GM18951 (cell line): ENCODE measurements around the gene EZR.

ENCODE experiments used
- POLR2A ChIP-seq: IDR thresholded peaks from 4 replicates; pipeline ENCODE4 v1.6.1; 2011; ENCODE audit warnings: mild to moderate bottlenecking; ENCODE audit not compliant: insufficient read length, insufficient read depth; ENCODE audit errors: extremely low read depth
- in situ Hi-C: fragments of 300-500 bp; cut with MboI; formaldehyde crosslinking; loops from one replicate; pipeline ENCODE4 v1.12.0; 2022; ENCODE audit warnings: low sequenced_read_pairs, mixed read lengths, inconsistent platforms; ENCODE audit not compliant: unreplicated experiment

EZR gene

GRCh38 chr6:158756977-158757752, 62.0 kb downstream of the EZR start:
- in situ Hi-C loops = no loop called here
- TF ChIP-seq POLR2A = no peak

- in situ Hi-C loops = no loop called here
- no peak for TF ChIP-seq POLR2A
Observed at GRCh38 chr6:158756126-158756525, 63.0 kb downstream of the EZR start.

- TF ChIP-seq POLR2A = no peak
- in situ Hi-C loops = no loop called here
Observed at GRCh38 chr6:158755636-158756035, 63.5 kb downstream of the EZR start.

- in situ Hi-C loops = no loop called here
- TF ChIP-seq POLR2A = no peak
Observed at GRCh38 chr6:158754738-158755137, 64.4 kb downstream of the EZR start.

GRCh38 chr6:158753811-158754210, 65.4 kb downstream of the EZR start:
- in situ Hi-C loops = no loop called here
- no peak for TF ChIP-seq POLR2A

GRCh38 chr6:158752613-158753012, 66.6 kb downstream of the EZR start:
- TF ChIP-seq POLR2A = no peak
- in situ Hi-C loops = no loop called here

DNA sequence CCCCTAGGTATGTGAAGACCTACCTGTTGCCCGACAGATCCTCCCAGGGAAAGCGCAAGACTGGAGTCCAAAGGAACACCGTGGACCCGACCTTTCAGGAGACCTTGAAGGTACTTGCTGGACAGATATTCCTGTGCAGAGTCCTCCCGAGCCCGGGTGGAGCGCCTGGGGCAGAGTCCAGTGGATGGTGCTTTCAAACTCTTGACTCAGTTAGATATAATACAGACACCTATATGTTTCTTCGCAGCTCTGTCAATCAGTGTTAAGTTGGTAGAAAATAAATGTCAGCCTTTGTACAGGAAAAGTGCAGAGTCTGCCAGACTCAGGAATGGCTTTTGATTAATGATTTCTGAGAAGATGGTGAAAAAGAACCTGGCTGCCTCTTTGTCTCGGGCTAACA, 67.2 kb downstream of the EZR start:
- in situ Hi-C loops = no loop called here
- TF ChIP-seq POLR2A = no peak

GRCh38 chr6:158751224-158751623, 67.9 kb downstream of the EZR start:
- no peak for TF ChIP-seq POLR2A
- in situ Hi-C loops = no loop called here

DNA sequence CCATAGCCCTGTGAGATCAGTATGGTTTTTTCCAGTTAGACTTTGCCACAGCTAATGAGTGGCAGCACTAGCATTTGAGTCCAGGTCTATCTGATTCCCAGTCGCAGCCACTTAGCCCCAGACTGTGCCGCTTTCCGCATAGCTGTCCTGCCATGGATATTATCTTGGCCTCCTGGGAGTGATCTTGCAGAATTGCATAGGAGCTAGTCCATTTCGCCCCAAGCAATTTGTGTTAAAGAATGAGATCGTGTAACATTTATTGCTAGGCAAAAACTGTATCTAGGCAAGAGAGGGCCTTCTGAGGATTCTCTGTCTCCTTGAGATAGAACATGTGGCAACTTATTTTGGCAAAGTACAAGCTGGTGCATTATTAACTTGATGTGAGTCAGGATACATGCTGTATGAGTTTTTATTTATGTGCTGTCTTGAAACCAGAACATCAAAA, 74.2 kb downstream of the EZR start:
- in situ Hi-C loops = no loop called here
- no peak for TF ChIP-seq POLR2A

GRCh38 chr6:158743033-158743651, 76.0 kb downstream of the EZR start:
- in situ Hi-C loops = no loop called here
- TF ChIP-seq POLR2A = no peak

GRCh38 chr6:158739673-158740072, 79.5 kb downstream of the EZR start:
- in situ Hi-C loops = no loop called here
- no peak for TF ChIP-seq POLR2A

GRCh38 chr6:158737710-158738615, 81.2 kb downstream of the EZR start:
- TF ChIP-seq POLR2A = no peak
- in situ Hi-C loops = no loop called here

GRCh38 chr6:158737082-158737709, 82.0 kb downstream of the EZR start:
- TF ChIP-seq POLR2A = no peak
- in situ Hi-C loops = no loop called here

DNA sequence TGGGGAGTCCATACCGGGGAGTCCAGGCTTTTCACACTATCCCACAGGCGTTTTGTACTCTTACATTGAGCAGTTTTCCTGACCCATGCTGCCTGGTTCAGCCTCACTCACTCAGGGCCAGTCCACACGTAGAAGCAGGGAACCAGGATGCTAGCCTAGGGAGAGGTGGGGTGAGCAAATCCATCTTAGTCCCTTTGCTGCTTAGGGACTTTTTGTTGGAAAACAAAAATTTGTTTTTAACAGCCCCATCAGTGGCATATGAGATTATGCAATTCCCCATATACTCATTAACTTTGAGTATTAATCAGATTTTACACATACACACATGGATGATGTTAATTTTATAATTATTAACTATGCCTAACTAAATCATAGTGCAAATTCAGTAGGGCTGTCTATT, 84.2 kb downstream of the EZR start:
- in situ Hi-C loops = no loop called here
- no peak for TF ChIP-seq POLR2A
